ENCODE data around the gene PLB1.

PLB1 gene

DNA sequence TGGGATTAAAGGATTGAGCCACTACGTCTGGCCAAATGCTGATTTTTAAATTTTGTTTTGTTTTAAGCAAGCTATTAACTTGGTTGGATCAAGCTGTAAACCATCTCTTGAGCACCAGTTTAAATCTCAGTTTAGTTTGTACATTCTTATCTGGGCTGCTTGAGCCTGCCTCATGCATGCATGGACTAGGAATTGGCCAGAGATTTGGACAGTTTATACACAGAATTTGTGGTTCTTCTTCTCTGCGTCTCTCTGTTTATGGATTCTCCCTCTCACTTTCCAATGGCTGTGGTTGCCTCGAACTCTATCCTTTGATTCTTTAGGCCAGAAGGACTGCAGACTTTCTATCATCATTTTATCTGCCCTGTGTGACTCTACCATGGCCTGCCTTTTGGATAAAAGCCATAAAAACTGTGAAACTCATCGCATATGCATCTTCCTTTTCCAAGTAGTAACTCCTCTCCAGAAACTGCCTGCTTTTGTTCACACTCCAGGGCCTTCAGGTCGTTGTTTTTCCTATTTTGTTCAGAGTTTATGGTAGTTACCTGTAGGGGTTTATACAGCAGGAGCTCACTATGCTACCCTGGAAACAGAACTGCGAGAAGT lies 32.5 kb upstream of the PLB1 start:
- H3K23ac ChIP-seq (ENCODE audit: low read depth, low read length, poor library complexity) = no peak overlapping the region
- H3K14ac ChIP-seq (ENCODE audit: low read length) = no peak overlapping the region
- no peak for DNase-seq (ENCODE audit: low spot score)
- no peak overlapping the region for H4K91ac ChIP-seq (ENCODE audit: low read depth, low read length, poor library complexity)
- no peak overlapping the region for H2BK120ac ChIP-seq (ENCODE audit: low read depth, low read length)
- no peak overlapping the region for H3K27ac ChIP-seq (replicated peaks; ENCODE audit: low read length)
- no peak overlapping the region for H3K9ac ChIP-seq (ENCODE audit: low read depth, low read length, poor library complexity)
- no peak overlapping the region for H2BK15ac ChIP-seq (ENCODE audit: low read length)
- H3K18ac ChIP-seq (ENCODE audit: low read length) = no peak overlapping the region
- H3K79me1 ChIP-seq (ENCODE audit: low read depth, low read length) = no peaks in the 10 kb centered on the region
- H3K36me3 ChIP-seq (replicated peaks in 1 of 2; ENCODE audit: control insufficient read depth in 2 of 2, insufficient read depth in 2 of 2, low read length in 2 of 2) = no peaks in the 10 kb centered on the region
- H2AK5ac ChIP-seq (ENCODE audit: low read depth, low read length) = no peak overlapping the region
- H3K4ac ChIP-seq (ENCODE audit: low read length) = no peak overlapping the region
- H3K9me3 ChIP-seq (replicated peaks in 1 of 2; ENCODE audit: control insufficient read depth in 2 of 2, insufficient read depth in 1 of 2, low read depth in 1 of 2, low read length in 2 of 2) = peaks cover 0 to 4% of the 10 kb centered on the region in 2 donors
- no peak overlapping the region for H2BK12ac ChIP-seq (ENCODE audit: low read length)
- no peak overlapping the region for H3K4me3 ChIP-seq (ENCODE audit: low read length in 2 of 2)
- no peak overlapping the region for H2AFZ ChIP-seq (ENCODE audit: low read length)
- no peaks in the 10 kb centered on the region for H3K4me1 ChIP-seq (ENCODE audit: control insufficient read depth in 2 of 2, insufficient read depth in 1 of 2, low read depth in 1 of 2, low read length in 2 of 2)
- WGBS, 2 donors (ENCODE audit: extremely low coverage in 2 of 2, insufficient read length in 2 of 2, insufficient replicate concordance in 1 of 2) = no CpG with 5 or more reads among the region's 6 CpGs
- no peak overlapping the region for H4K8ac ChIP-seq (ENCODE audit: low read depth, low read length)
- H3K27me3 ChIP-seq (ENCODE audit: control insufficient read depth in 3 of 3, insufficient read depth in 3 of 3, low read depth in 1 of 3, low read length in 3 of 3) = peaks cover 0 to 4% (median 0%) of the 10 kb centered on the region in 3 experiments
- H2BK5ac ChIP-seq (ENCODE audit: low read length) = no peak overlapping the region
- H3K4me2 ChIP-seq (ENCODE audit: insufficient read depth, low read length, poor library complexity, severe bottlenecking) = no peak overlapping the region

DNA sequence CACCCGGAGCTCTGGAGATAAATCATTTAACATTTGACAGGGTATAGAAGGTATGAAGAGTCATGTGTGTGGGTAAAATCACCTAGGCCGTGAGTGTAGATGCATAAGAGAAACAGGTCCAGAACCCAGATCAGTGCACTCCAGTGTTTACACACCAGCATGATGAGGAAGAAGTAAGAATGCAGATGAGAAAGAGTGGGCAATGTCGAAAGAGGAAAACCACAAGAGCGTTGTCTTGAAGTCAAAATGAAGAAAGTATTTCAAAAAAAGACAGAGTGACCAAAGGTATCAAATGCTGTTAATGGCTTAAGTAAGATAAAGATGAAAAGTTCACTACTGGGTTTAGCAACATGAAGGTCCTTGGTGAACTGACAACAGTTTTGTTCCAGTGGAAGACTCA lies 32.0 kb upstream of the PLB1 start:
- Histone ChIP-seq H3K18ac (ENCODE audit: low read length) (no peak overlapping the region), H3K4me1 (ENCODE audit: control insufficient read depth in 2 of 2, insufficient read depth in 1 of 2, low read depth in 1 of 2, low read length in 2 of 2) (no peaks in the 10 kb centered on the region), H3K4me2 (ENCODE audit: insufficient read depth, low read length, poor library complexity, severe bottlenecking) (no peak overlapping the region), H3K14ac (ENCODE audit: low read length) (no peak overlapping the region), H2BK5ac (ENCODE audit: low read length) (no peak overlapping the region), H3K27ac (replicated peaks; ENCODE audit: low read length) (no peak overlapping the region), H3K27me3 (ENCODE audit: control insufficient read depth in 3 of 3, insufficient read depth in 3 of 3, low read depth in 1 of 3, low read length in 3 of 3) (peaks cover 0 to 7% (median 0%) of the 10 kb centered on the region in 3 experiments), H2AFZ (ENCODE audit: low read length) (no peak overlapping the region), H2BK120ac (ENCODE audit: low read depth, low read length) (no peak overlapping the region), H2BK12ac (ENCODE audit: low read length) (no peak overlapping the region), H3K36me3 (replicated peaks in 1 of 2; ENCODE audit: control insufficient read depth in 2 of 2, insufficient read depth in 2 of 2, low read length in 2 of 2) (no peaks in the 10 kb centered on the region), H3K79me1 (ENCODE audit: low read depth, low read length) (no peaks in the 10 kb centered on the region), H3K23ac (ENCODE audit: low read depth, low read length, poor library complexity) (no peak overlapping the region), H3K9me3 (replicated peaks in 1 of 2; ENCODE audit: control insufficient read depth in 2 of 2, insufficient read depth in 1 of 2, low read depth in 1 of 2, low read length in 2 of 2) (peaks cover 0 to 4% of the 10 kb centered on the region in 2 donors), H4K91ac (ENCODE audit: low read depth, low read length, poor library complexity) (no peak overlapping the region), H2BK15ac (ENCODE audit: low read length) (no peak overlapping the region), H3K9ac (ENCODE audit: low read depth, low read length, poor library complexity) (no peak overlapping the region), H3K4me3 (ENCODE audit: low read length in 2 of 2) (no peak overlapping the region), H4K8ac (ENCODE audit: low read depth, low read length) (no peak overlapping the region), H3K4ac (ENCODE audit: low read length) (no peak overlapping the region), H2AK5ac (ENCODE audit: low read depth, low read length) (no peak overlapping the region)
- no CpG with 5 or more reads among the region's 4 CpGs for WGBS, 2 donors (ENCODE audit: extremely low coverage in 2 of 2, insufficient read length in 2 of 2, insufficient replicate concordance in 1 of 2)
- DNase-seq (ENCODE audit: low spot score) = no peak

- Histone ChIP-seq H3K79me1 (ENCODE audit: low read depth, low read length) (no peaks in the 10 kb centered on the region), H3K4me3 (ENCODE audit: low read length in 2 of 2) (no peak overlapping the region), H3K9ac (ENCODE audit: low read depth, low read length, poor library complexity) (no peak overlapping the region), H3K14ac (ENCODE audit: low read length) (no peak overlapping the region), H2BK5ac (ENCODE audit: low read length) (no peak overlapping the region), H4K8ac (ENCODE audit: low read depth, low read length) (no peak overlapping the region), H4K91ac (ENCODE audit: low read depth, low read length, poor library complexity) (no peak overlapping the region), H2BK12ac (ENCODE audit: low read length) (no peak overlapping the region), H2BK15ac (ENCODE audit: low read length) (no peak overlapping the region), H2AFZ (ENCODE audit: low read length) (no peak overlapping the region), H3K27me3 (ENCODE audit: control insufficient read depth in 3 of 3, insufficient read depth in 3 of 3, low read depth in 1 of 3, low read length in 3 of 3) (peaks cover 0 to 10% (median 0%) of the 10 kb centered on the region in 3 experiments), H3K4me2 (ENCODE audit: insufficient read depth, low read length, poor library complexity, severe bottlenecking) (no peak overlapping the region), H2BK120ac (ENCODE audit: low read depth, low read length) (no peak overlapping the region), H3K4me1 (ENCODE audit: control insufficient read depth in 2 of 2, insufficient read depth in 1 of 2, low read depth in 1 of 2, low read length in 2 of 2) (no peaks in the 10 kb centered on the region), H3K9me3 (replicated peaks in 1 of 2; ENCODE audit: control insufficient read depth in 2 of 2, insufficient read depth in 1 of 2, low read depth in 1 of 2, low read length in 2 of 2) (peaks cover 0 to 4% of the 10 kb centered on the region in 2 donors), H3K18ac (ENCODE audit: low read length) (no peak overlapping the region), H3K27ac (replicated peaks; ENCODE audit: low read length) (no peak overlapping the region), H3K36me3 (replicated peaks in 1 of 2; ENCODE audit: control insufficient read depth in 2 of 2, insufficient read depth in 2 of 2, low read length in 2 of 2) (no peaks in the 10 kb centered on the region), H2AK5ac (ENCODE audit: low read depth, low read length) (no peak overlapping the region), H3K4ac (ENCODE audit: low read length) (no peak overlapping the region), H3K23ac (ENCODE audit: low read depth, low read length, poor library complexity) (no peak overlapping the region)
- no peak for DNase-seq (ENCODE audit: low spot score)
- whole genome bisulfite sequencing, 2 donors (ENCODE audit: extremely low coverage in 2 of 2, insufficient read length in 2 of 2, insufficient replicate concordance in 1 of 2) = no CpG with 5 or more reads among the region's 8 CpGs
These were observed 30.5 kb upstream of the PLB1 start for GRCh38 chr2:28465148-28465885.

GRCh38 chr2:28469304-28469703 lies 26.6 kb upstream of the PLB1 start:
- H2BK12ac ChIP-seq (ENCODE audit: low read length) = no peak overlapping the region
- H3K9ac ChIP-seq (ENCODE audit: low read depth, low read length, poor library complexity) = no peak overlapping the region
- H2BK5ac ChIP-seq (ENCODE audit: low read length) = no peak overlapping the region
- H2AFZ ChIP-seq (ENCODE audit: low read length) = no peak overlapping the region
- no peak overlapping the region for H3K23ac ChIP-seq (ENCODE audit: low read depth, low read length, poor library complexity)
- no peak overlapping the region for H3K14ac ChIP-seq (ENCODE audit: low read length)
- H4K91ac ChIP-seq (ENCODE audit: low read depth, low read length, poor library complexity) = no peak overlapping the region
- H2BK15ac ChIP-seq (ENCODE audit: low read length) = no peak overlapping the region
- H3K4me3 ChIP-seq (ENCODE audit: low read length in 2 of 2) = no peak overlapping the region
- no peak overlapping the region for H2BK120ac ChIP-seq (ENCODE audit: low read depth, low read length)
- H4K8ac ChIP-seq (ENCODE audit: low read depth, low read length) = no peak overlapping the region
- H3K9me3 ChIP-seq (replicated peaks in 1 of 2; ENCODE audit: control insufficient read depth in 2 of 2, insufficient read depth in 1 of 2, low read depth in 1 of 2, low read length in 2 of 2) = peaks cover 0 to 2% of the 10 kb centered on the region in 2 donors
- H3K4ac ChIP-seq (ENCODE audit: low read length) = no peak overlapping the region
- no peak overlapping the region for H3K27ac ChIP-seq (replicated peaks; ENCODE audit: low read length)
- no peak overlapping the region for H3K18ac ChIP-seq (ENCODE audit: low read length)
- DNase-seq (ENCODE audit: low spot score) = no peak
- H3K27me3 ChIP-seq (ENCODE audit: control insufficient read depth in 3 of 3, insufficient read depth in 3 of 3, low read depth in 1 of 3, low read length in 3 of 3) = peaks cover 0 to 16% (median 0%) of the 10 kb centered on the region in 3 experiments
- no peak overlapping the region for H3K4me2 ChIP-seq (ENCODE audit: insufficient read depth, low read length, poor library complexity, severe bottlenecking)
- H3K79me1 ChIP-seq (ENCODE audit: low read depth, low read length) = no peaks in the 10 kb centered on the region
- no peaks in the 10 kb centered on the region for H3K36me3 ChIP-seq (replicated peaks in 1 of 2; ENCODE audit: control insufficient read depth in 2 of 2, insufficient read depth in 2 of 2, low read length in 2 of 2)
- no peaks in the 10 kb centered on the region for H3K4me1 ChIP-seq (ENCODE audit: control insufficient read depth in 2 of 2, insufficient read depth in 1 of 2, low read depth in 1 of 2, low read length in 2 of 2)
- H2AK5ac ChIP-seq (ENCODE audit: low read depth, low read length) = no peak overlapping the region
